ENCODE measurements around the gene ZNHIT1.

- TF ChIP-seq EP300 (IDR thresholded peaks at IDR 0.05) (no peak), CTCF (IDR thresholded peaks at IDR 0.05) (no peak), POLR2A (IDR thresholded peaks at IDR 0.05) (no peak), POLR2AphosphoS5 (IDR thresholded peaks at IDR 0.05) (no peak)
These were observed 5.6 kb downstream of the ZNHIT1 start for GRCh38 chr7:101223528-101223927.
